Astrocyte (in vitro differentiated cells and primary cell): ENCODE results near the gene PAM. TPM values are rescaled to one million over a fixed set of nuclear protein-coding genes. Genes with fewer than 3 reads are reported as not detected.

Source experiments
- DNase-seq: peaks from one replicate; pipeline ENCODE4 v3.0.0-alpha.2; 2010; ENCODE audit warnings: low read depth
- FAIRE-seq: peaks from 2 replicates; lab custom pipeline; 2011; peaks lifted over from hg19 to GRCh38; lab: Jason Lieb, UNC
- H2AFZ ChIP-seq: 2 replicates; pipeline ENCODE4 v1.6.0; 2012; ENCODE audit warnings: low read depth, low read length, inconsistent platforms
- H3K27ac ChIP-seq: 2 replicates; pipeline ENCODE4 v1.5.1; 2011; ENCODE audit warnings: low read depth, low read length, inconsistent platforms
- H3K27me3 ChIP-seq: 2 replicates; pipeline ENCODE4 v1.6.0; 2011; ENCODE audit warnings: low read length, inconsistent platforms; ENCODE audit not compliant: insufficient read depth
- H3K36me3 ChIP-seq: 2 replicates; pipeline ENCODE4 v1.5.1; 2011; ENCODE audit warnings: low read length, inconsistent platforms; ENCODE audit not compliant: insufficient read depth
- H3K4me1 ChIP-seq: 2 replicates; pipeline ENCODE4 v1.5.1; 2011; ENCODE audit warnings: low read length, inconsistent platforms; ENCODE audit not compliant: insufficient read depth
- H3K4me2 ChIP-seq: 2 replicates; pipeline ENCODE4 v1.6.0; 2012; ENCODE audit warnings: low read length, inconsistent platforms
- H3K4me3 ChIP-seq: 2 replicates; pipeline ENCODE4 v1.5.1; 2011; ENCODE audit warnings: low read depth, mild to moderate bottlenecking, low read length, inconsistent platforms; ENCODE audit not compliant: insufficient read depth
- H3K79me2 ChIP-seq: 2 replicates; pipeline ENCODE4 v1.6.0; 2012; ENCODE audit warnings: mild to moderate bottlenecking, low read length, inconsistent platforms; ENCODE audit not compliant: insufficient read depth
- H3K9ac ChIP-seq: 2 replicates; pipeline ENCODE4 v1.6.0; 2012; ENCODE audit warnings: mild to moderate bottlenecking, low read length, inconsistent platforms
- H3K9me3 ChIP-seq: 2 replicates; pipeline ENCODE4 v1.5.1; 2012; ENCODE audit warnings: low read depth, mild to moderate bottlenecking, low read length, inconsistent platforms; ENCODE audit not compliant: insufficient read depth
- H4K20me1 ChIP-seq: 2 replicates; pipeline ENCODE4 v1.6.0; 2012; ENCODE audit warnings: low read length, inconsistent platforms; ENCODE audit not compliant: insufficient read depth
- H3K27ac Mint-ChIP-seq: one replicate; pipeline ENCODE4 v1.8.0; 2021; ENCODE audit warnings: mild to moderate bottlenecking, mixed read lengths; ENCODE audit not compliant: unreplicated experiment
- H3K27me3 Mint-ChIP-seq: one replicate; pipeline ENCODE4 v1.8.0; 2021; ENCODE audit warnings: low read depth, mixed read lengths; ENCODE audit not compliant: unreplicated experiment
- H3K36me3 Mint-ChIP-seq: one replicate; pipeline ENCODE4 v1.8.0; 2021; ENCODE audit warnings: low read depth, mixed read lengths; ENCODE audit not compliant: unreplicated experiment
- H3K4me1 Mint-ChIP-seq: one replicate; pipeline ENCODE4 v1.8.0; 2021; ENCODE audit warnings: low read depth, mixed read lengths; ENCODE audit not compliant: unreplicated experiment
- H3K4me3 Mint-ChIP-seq: one replicate; pipeline ENCODE4 v1.8.0; 2021; ENCODE audit warnings: mild to moderate bottlenecking, moderate library complexity, mixed read lengths; ENCODE audit not compliant: unreplicated experiment
- H3K9me3 Mint-ChIP-seq: one replicate; pipeline ENCODE4 v1.8.0; 2021; ENCODE audit warnings: mild to moderate bottlenecking, mixed read lengths; ENCODE audit not compliant: unreplicated experiment
- CTCF ChIP-seq: IDR thresholded peaks from 2 replicates; pipeline ENCODE4 v1.5.1; 2011; ENCODE audit warnings: low read depth, mild to moderate bottlenecking, inconsistent platforms, low read length, moderate library complexity; ENCODE audit not compliant: insufficient read depth
- EZH2 ChIP-seq: IDR thresholded peaks from 2 replicates; pipeline ENCODE4 v1.6.1; 2012; ENCODE audit warnings: mild to moderate bottlenecking, low read length, inconsistent platforms; ENCODE audit not compliant: insufficient read depth
- total RNA-seq: library from RNA; stranded (reverse); gene quantifications from 2 replicates; pipeline ENCODE4 v1.2.1, GENCODE V29; 2021

Gene PAM
- total RNA-seq, 1 donor from 2014 or later: 301 TPM

DNA sequence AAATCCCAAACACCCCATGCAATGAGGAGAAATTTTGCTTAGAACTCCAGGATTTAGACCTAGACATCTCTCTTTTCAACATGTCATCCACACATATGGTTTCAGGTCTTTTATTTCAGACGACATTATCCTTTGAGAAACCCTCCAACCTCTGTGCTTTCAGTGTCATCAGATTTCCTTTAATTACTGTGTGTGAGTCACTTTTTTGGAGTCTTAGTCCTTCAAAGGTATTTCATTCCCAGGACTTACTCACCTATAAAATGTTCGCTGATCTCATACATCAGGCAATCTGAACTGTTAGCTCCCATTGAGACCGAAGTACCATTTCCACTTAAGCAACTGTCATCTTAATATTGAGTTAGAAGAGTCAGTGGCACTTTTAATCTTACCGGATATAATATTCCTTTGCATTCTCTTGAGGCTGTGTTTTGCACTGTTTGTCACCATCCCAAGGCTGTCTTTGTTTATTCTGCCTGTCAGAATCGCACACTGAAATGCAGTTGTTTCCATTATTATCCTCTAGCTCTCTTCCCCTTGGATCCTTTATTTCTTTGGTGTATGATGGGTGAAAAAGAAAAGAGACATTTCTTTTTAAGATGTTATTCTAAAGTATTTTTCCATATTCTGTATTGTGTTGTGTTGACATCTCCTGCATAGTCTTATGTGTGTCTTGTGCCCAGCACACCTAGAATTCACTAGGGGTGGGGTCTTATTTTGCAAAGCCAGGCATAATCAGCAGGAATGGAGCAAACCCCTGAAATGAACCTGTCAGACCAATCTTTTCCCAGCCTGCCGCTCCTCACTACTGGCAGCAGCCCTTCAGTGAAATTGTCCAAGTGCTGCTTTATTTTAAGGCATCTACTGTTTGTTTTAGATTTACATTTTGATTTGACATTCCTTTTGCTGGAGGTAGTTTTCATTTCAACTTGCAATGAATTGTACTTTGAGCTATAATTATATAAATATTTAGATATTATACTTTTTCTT lies 155.4 kb downstream of the PAM start:
- Histone ChIP-seq H3K36me3 (no peaks in the 10 kb centered on the region), H3K27me3 (no peaks in the 10 kb centered on the region), H3K79me2 (no peaks in the 10 kb centered on the region), H3K4me3 (no peak overlapping the region), H3K4me1 (peaks cover 26% of the 10 kb centered on the region), H2AFZ (no peak overlapping the region), H3K9me3 (no peaks in the 10 kb centered on the region), H4K20me1 (no peaks in the 10 kb centered on the region), H3K9ac (peak overlapping the region; percentile 36), H3K27ac (peak overlapping the region; percentile 54), H3K4me2 (peak overlapping the region; percentile 75)
- Mint-ChIP-seq H3K36me3 (peaks cover 8% of the 10 kb centered on the region), H3K27ac (peak overlapping the region; percentile 7), H3K9me3 (no peaks in the 10 kb centered on the region), H3K4me3 (no peak overlapping the region), H3K4me1 (peaks cover 18% of the 10 kb centered on the region), H3K27me3 (no peaks in the 10 kb centered on the region)
- TF ChIP-seq EZH2: no peak
- TF ChIP-seq CTCF: no peak
- peak; percentile 82 for DNase-seq
- FAIRE-seq: peak; percentile 41

DNA sequence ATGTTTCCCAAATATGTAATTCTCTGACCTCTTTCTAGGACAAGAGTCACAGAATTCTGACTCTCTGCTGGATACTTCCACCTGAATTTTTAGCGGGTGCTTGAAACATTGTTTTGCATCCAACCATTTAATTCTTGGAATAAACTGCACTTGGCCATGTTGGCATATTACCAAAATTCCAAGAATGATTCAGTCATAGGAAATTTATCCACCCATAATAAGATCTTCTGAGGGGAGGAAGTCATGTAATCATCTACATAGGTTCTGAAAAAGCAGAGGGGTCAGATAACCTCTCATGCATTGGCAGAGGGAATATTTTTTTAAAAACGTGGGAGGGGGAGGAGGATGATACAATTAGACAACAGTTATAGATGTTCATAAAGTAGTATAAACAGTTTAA lies 156.9 kb downstream of the PAM start:
- H3K27ac Mint-ChIP-seq: peak overlapping the region; percentile 38
- FAIRE-seq: peak; percentile 93
- H3K4me1 ChIP-seq: peaks cover 26% of the 10 kb centered on the region

More for the DNA sequence above, 156.9 kb downstream of the PAM start:
- Histone ChIP-seq H3K4me2 (peak overlapping the region; percentile 71), H3K9ac (no peak overlapping the region), H4K20me1 (no peaks in the 10 kb centered on the region), H3K4me3 (no peak overlapping the region), H2AFZ (no peak overlapping the region), H3K27me3 (no peaks in the 10 kb centered on the region), H3K9me3 (no peaks in the 10 kb centered on the region), H3K27ac (peak overlapping the region; percentile 30), H3K36me3 (no peaks in the 10 kb centered on the region), H3K79me2 (no peaks in the 10 kb centered on the region)
- Mint-ChIP-seq H3K27me3 (no peaks in the 10 kb centered on the region), H3K4me1 (peaks cover 18% of the 10 kb centered on the region), H3K36me3 (peaks cover under 1% of the 10 kb centered on the region), H3K4me3 (no peak overlapping the region), H3K9me3 (no peaks in the 10 kb centered on the region)
- DNase-seq: peak; percentile 78
- TF ChIP-seq EZH2: no peak
- TF ChIP-seq CTCF: no peak
